Activated naive CD4-positive, alpha-beta T cell treated with anti-CD3 and anti-CD28 coated beads, Interleukin-2, amount 50 U/mL, for 16 hours (primary cell): ENCODE measurements around the gene TMEM179B.
A peak's percentile ranks its signal among the peaks of the same experiment; 100 is the strongest.

Source experiments
- DNase-seq: peaks from one replicate; pipeline ENCODE4 v3.0.0-alpha.2; 2020

TMEM179B gene

DNA sequence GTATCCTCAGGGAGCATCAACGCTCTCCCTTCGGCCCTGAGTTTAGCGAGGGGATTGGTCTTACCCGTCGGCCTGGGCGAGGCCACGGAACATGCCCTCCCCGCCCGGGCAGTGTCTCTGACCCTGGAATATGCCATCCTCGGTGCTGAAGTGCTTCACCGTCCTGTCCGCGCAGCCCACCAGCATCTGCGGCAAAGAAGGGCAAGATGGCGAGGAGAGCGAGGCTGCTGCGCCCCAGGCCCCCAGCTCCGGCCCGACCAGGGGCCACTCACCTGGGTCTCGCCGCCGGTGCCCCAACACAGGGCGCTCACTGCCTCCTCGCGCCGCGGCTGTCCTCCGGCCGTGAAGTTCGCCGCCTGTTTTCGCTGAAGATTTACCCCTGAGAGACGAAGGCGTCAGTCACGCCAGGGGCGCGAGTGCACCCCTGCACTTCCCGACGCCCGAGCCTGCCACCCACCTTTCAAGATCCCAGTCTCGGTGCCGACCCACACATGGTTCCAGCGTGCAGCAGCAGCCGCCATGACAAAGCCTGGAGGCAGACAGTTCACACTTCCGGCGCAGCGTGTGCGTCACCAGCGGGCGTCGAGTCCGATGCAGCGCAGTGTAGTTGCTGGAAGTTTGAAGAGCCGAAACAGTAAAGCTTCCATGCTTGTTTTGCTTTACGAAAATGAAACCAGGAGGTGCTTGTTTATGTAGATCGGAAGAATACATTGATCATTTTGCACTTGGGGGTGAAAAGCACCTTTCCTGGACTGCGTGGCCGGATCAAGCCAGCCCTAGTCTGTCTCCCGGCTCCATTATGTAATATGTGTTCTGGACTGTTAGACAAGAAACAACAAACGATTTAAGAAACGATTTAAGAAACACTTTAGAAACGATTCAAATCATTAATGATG is 52.1 kb downstream of the TMEM179B start, which contains the start of gene WDR74:
WDR74 (minus strand) TSS at position 541 of the 896 bp plus-strand sequence; CDS start at position 521, 20 bp downstream.
- peak; percentile 92 for DNase-seq
